ENCODE data around the gene FAM222A.

- TF ChIP-seq CTCF (IDR thresholded peaks at IDR 0.05) = no peak
- TF ChIP-seq POLR2A (IDR thresholded peaks at IDR 0.05) = no peak
Measured at GRCh38 chr12:109724321-109724892, 10.8 kb downstream of the FAM222A start.

Data from gastroesophageal sphincter (tissue), 3 donors.